Glutamatergic neuron (in vitro differentiated cells): ENCODE data around the gene GPR107. TPM values are rescaled to one million over a fixed set of nuclear protein-coding genes. Genes with fewer than 3 reads are reported as not detected.
"Not testable (repeated sequence)": the region's sequence is repeated elsewhere in the genome, so short reads cannot be mapped to it uniquely, and the experiment has no call there.

Experiments used
- DNase-seq: peaks from one replicate; pipeline ENCODE4 v3.0.0; 2022
- H3K27ac Mint-ChIP-seq: one replicate; pipeline ENCODE4 v1.8.0; 2020; ENCODE audit warnings: mild to moderate bottlenecking, mixed read lengths, inconsistent platforms; ENCODE audit not compliant: unreplicated experiment
- H3K27me3 Mint-ChIP-seq: one replicate; pipeline ENCODE4 v1.8.0; 2020; ENCODE audit warnings: mild to moderate bottlenecking, moderate library complexity, mixed read lengths, inconsistent platforms; ENCODE audit not compliant: unreplicated experiment
- H3K36me3 Mint-ChIP-seq: one replicate; pipeline ENCODE4 v1.8.0; 2020; ENCODE audit warnings: mild to moderate bottlenecking, mixed read lengths, inconsistent platforms; ENCODE audit not compliant: unreplicated experiment
- H3K4me1 Mint-ChIP-seq: one replicate; pipeline ENCODE4 v1.8.0; 2020; ENCODE audit warnings: mild to moderate bottlenecking, low read depth, mixed read lengths, inconsistent platforms; ENCODE audit not compliant: unreplicated experiment
- H3K4me3 Mint-ChIP-seq: one replicate; pipeline ENCODE4 v1.8.0; 2020; ENCODE audit warnings: mild to moderate bottlenecking, mixed read lengths, inconsistent platforms; ENCODE audit not compliant: unreplicated experiment
- H3K9me3 Mint-ChIP-seq: one replicate; pipeline ENCODE4 v1.8.0; 2020; ENCODE audit warnings: mild to moderate bottlenecking, moderate library complexity, mixed read lengths, inconsistent platforms; ENCODE audit not compliant: unreplicated experiment
- CTCF ChIP-seq: fragments of 200-600 bp; sonication (generic); IDR thresholded peaks from one replicate; pipeline ENCODE4 v1.5.0; 2021; ENCODE audit not compliant: partially characterized antibody, unreplicated experiment
- total RNA-seq: library from RNA; stranded (reverse); fragmentation: NEBNext Ultra II Directional; extraction: Animal tissue kit (Norgen Biotek cat#: 25700); gene quantifications from one replicate; pipeline ENCODE4 v1.2.1, GENCODE V29; 2021; ENCODE audit not compliant: unreplicated experiment

GPR107 gene
- total RNA-seq, 1 donor from 2014 or later: 48.2 TPM

- no peak for DNase-seq
- H3K27me3 Mint-ChIP-seq: no peaks in the 10 kb centered on the region
- peaks cover 4% of the 10 kb centered on the region for H3K36me3 Mint-ChIP-seq
- H3K4me1 Mint-ChIP-seq: no peaks in the 10 kb centered on the region
- no peak overlapping the region for H3K27ac Mint-ChIP-seq
- no peak overlapping the region for H3K4me3 Mint-ChIP-seq
- H3K9me3 Mint-ChIP-seq: no peaks in the 10 kb centered on the region
- no peak for TF ChIP-seq CTCF
These were observed 35.4 kb upstream of the GPR107 start for GRCh38 chr9:130018265-130018664.

GRCh38 chr9:130020618-130021017 is 33.1 kb upstream of the GPR107 start:
- Mint-ChIP-seq H3K4me3 (no peak overlapping the region), H3K4me1 (no peaks in the 10 kb centered on the region), H3K9me3 (no peaks in the 10 kb centered on the region), H3K27me3 (no peaks in the 10 kb centered on the region), H3K27ac (no peak overlapping the region), H3K36me3 (peaks cover 4% of the 10 kb centered on the region)
- DNase-seq: no peak
- no peak for TF ChIP-seq CTCF

- Mint-ChIP-seq H3K4me1 (no peaks in the 10 kb centered on the region), H3K27ac (no peak overlapping the region), H3K4me3 (no peak overlapping the region), H3K27me3 (no peaks in the 10 kb centered on the region), H3K9me3 (no peaks in the 10 kb centered on the region), H3K36me3 (peaks cover 4% of the 10 kb centered on the region)
- no peak for DNase-seq
- no peak for TF ChIP-seq CTCF
These were observed 32.6 kb upstream of the GPR107 start for GRCh38 chr9:130021123-130021522.

GRCh38 chr9:130021842-130022241 is 31.9 kb upstream of the GPR107 start:
- H3K27me3 Mint-ChIP-seq, H3K4me3 Mint-ChIP-seq, H3K36me3 Mint-ChIP-seq, H3K9me3 Mint-ChIP-seq, H3K27ac Mint-ChIP-seq, H3K4me1 Mint-ChIP-seq, DNase-seq: not testable (repeated sequence)

GRCh38 chr9:130022566-130023143 is 31.1 kb upstream of the GPR107 start:
- H3K36me3 Mint-ChIP-seq: no peaks in the 10 kb centered on the region
- H3K27me3 Mint-ChIP-seq: no peaks in the 10 kb centered on the region
- H3K27ac Mint-ChIP-seq: no peak overlapping the region
- TF ChIP-seq CTCF: no peak
- H3K9me3 Mint-ChIP-seq: no peaks in the 10 kb centered on the region
- H3K4me3 Mint-ChIP-seq: no peak overlapping the region
- no peak for DNase-seq
- H3K4me1 Mint-ChIP-seq: no peaks in the 10 kb centered on the region
